ENCODE data around the gene JUP.
"Not testable (repeated sequence)": the region's sequence is repeated elsewhere in the genome, so short reads cannot be mapped to it uniquely, and the experiment has no call there.

JUP gene

GRCh38 chr17:41786227-41787020, at the start of gene JUP:
JUP (minus strand) TSS chr17:41786711; CDS start chr17:41771854, 14,857 bp downstream.
- POLR2A ChIA-PET = interaction anchor here (0.6 to 1.9 kb wide), 3 partner anchors 9 to 108 kb away, joined by 3 to 8 read pairs (median 4); partner anchors contain the start of gene EIF1
- TF ChIP-seq CTCF (IDR thresholded peaks at IDR 0.05; ENCODE audit: control extremely low read depth, extremely low read depth, low read depth, missing control alignments) = peak; percentile 46
- DNase-seq (ENCODE audit: extremely low spot score) = peak; percentile 95
- CTCF ChIA-PET = interaction anchor here (0.7 to 2.5 kb wide), 14 partner anchors 9 to 123 kb away, joined by 3 to 25 read pairs (median 5); partner anchors contain the start of gene P3H4

DNA sequence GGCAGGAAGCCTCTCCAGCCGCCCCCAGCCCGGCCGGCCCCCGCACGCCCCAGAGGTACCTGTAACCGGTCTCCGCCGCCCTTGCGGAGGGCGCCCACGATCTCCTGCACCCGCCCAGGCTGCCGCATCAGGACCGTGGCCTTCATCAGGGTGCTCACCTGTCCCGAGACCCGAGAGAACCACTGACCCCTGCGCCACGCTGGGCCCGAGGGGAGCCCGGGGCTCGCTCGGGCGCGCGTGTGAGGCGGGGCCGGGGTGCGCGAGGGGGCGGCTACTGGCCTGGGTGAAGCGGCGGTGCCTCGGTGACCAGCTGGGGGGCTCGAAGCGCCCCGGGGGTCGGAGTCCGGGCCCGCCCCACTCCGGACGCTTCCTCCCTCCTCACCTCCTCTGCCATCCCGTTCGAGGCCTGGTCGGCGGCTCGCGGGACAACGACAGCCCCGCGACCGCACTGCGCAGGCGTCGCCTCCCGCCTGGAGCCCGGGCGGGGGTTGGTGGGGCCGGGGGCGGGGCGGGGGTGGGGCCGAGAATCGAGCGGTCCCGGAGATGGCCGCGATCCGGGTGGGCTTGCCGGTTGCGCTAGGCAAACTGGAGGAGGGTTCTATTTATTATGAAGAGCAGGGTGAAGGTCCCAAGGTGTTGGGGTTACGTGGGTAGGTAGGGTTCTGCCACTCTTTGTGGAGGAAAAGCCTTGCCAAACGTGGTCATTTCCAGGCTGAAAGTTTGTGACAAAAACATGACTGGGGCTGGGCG, 49.5 kb upstream of the JUP start, which contains the start of gene NT5C3B:
Gene NT5C3B (minus strand): TSS at position 433 of the 750 bp plus-strand sequence. CDS start 39 bp downstream, at position 394.
- POLR2A ChIA-PET = no interaction called here
- CTCF ChIA-PET = interaction anchor here (0.9 to 2.2 kb wide), 3 partner anchors 12 to 98 kb away, joined by 5 to 12 read pairs (median 6); partner anchors contain the start of genes FKBP10 and P3H4

GRCh38 chr17:41835214-41835799, 48.8 kb upstream of the JUP start:
- no peak for DNase-seq (ENCODE audit: extremely low spot score)
- no peak for TF ChIP-seq CTCF (IDR thresholded peaks at IDR 0.05; ENCODE audit: control extremely low read depth, extremely low read depth, low read depth, missing control alignments)
- ChIA-PET CTCF (interaction anchor here (1.0 to 2.2 kb wide), 4 partner anchors 20 to 98 kb away, joined by 3 to 12 read pairs (median 4); partner anchors contain the start of genes FKBP10 and P3H4), POLR2A (interaction anchor here (0.5 kb wide), 1 partner anchor 9 kb away, joined by 3 read pairs; no protein-coding TSS in a partner anchor)

More for the DNA sequence above, 49.5 kb upstream of the JUP start, which contains the start of gene NT5C3B:
- TF ChIP-seq CTCF (IDR thresholded peaks at IDR 0.05; ENCODE audit: control extremely low read depth, extremely low read depth, low read depth, missing control alignments) = no peak
- peak; percentile 88 for DNase-seq (ENCODE audit: extremely low spot score)

GRCh38 chr17:41829961-41830360, 43.5 kb upstream of the JUP start:
- CTCF ChIA-PET = interaction anchor here (0.9 to 1.9 kb wide), 5 partner anchors 11 to 92 kb away, joined by 3 to 5 read pairs (median 4); partner anchors contain the start of gene P3H4
- DNase-seq (ENCODE audit: extremely low spot score); POLR2A ChIA-PET: not testable (repeated sequence)

GRCh38 chr17:41825175-41825845, 38.8 kb upstream of the JUP start:
- ChIA-PET CTCF (interaction anchor here (1.5 kb wide), 1 partner anchor 11 kb away, joined by 3 read pairs; no protein-coding TSS in a partner anchor), POLR2A (no interaction called here)
- no peak for TF ChIP-seq CTCF (IDR thresholded peaks at IDR 0.05; ENCODE audit: control extremely low read depth, extremely low read depth, low read depth, missing control alignments)
- DNase-seq (ENCODE audit: extremely low spot score) = no peak

GRCh38 chr17:41824086-41824485, 37.6 kb upstream of the JUP start:
- no peak for TF ChIP-seq CTCF (IDR thresholded peaks at IDR 0.05; ENCODE audit: control extremely low read depth, extremely low read depth, low read depth, missing control alignments)
- DNase-seq (ENCODE audit: extremely low spot score) = no peak
- ChIA-PET POLR2A (no interaction called here), CTCF (interaction anchor here (0.7 kb wide), 1 partner anchor 12 kb away, joined by 3 read pairs; the partner anchor contains the start of gene P3H4)
